IPS-15b (cell line): ENCODE data around the gene GPR83.
"Not testable (repeated sequence)": the region's sequence is repeated elsewhere in the genome, so short reads cannot be mapped to it uniquely, and the experiment has no call there.

Source experiments
- H3K27me3 ChIP-seq: one replicate; pipeline ENCODE4 v1.6.1; 2013; ENCODE audit warnings: low read length; ENCODE audit not compliant: control insufficient read depth, insufficient read depth
- H3K36me3 ChIP-seq: one replicate; pipeline ENCODE4 v1.6.1; 2013; ENCODE audit warnings: low read length; ENCODE audit not compliant: control insufficient read depth, insufficient read depth
- H3K4me1 ChIP-seq: one replicate; pipeline ENCODE4 v1.6.1; 2013; ENCODE audit warnings: mild to moderate bottlenecking, low read length; ENCODE audit not compliant: control insufficient read depth, insufficient read depth
- H3K4me3 ChIP-seq: one replicate; pipeline ENCODE4 v1.5.1; 2013; ENCODE audit warnings: low read depth, low read length
- H3K9ac ChIP-seq: one replicate; pipeline ENCODE4 v1.6.1; 2013; ENCODE audit warnings: low read depth, mild to moderate bottlenecking, low read length
- H3K9me3 ChIP-seq: one replicate; pipeline ENCODE4 v1.6.1; 2013; ENCODE audit warnings: mild to moderate bottlenecking, low read length; ENCODE audit not compliant: control insufficient read depth, insufficient read depth

The GPR83 gene

DNA sequence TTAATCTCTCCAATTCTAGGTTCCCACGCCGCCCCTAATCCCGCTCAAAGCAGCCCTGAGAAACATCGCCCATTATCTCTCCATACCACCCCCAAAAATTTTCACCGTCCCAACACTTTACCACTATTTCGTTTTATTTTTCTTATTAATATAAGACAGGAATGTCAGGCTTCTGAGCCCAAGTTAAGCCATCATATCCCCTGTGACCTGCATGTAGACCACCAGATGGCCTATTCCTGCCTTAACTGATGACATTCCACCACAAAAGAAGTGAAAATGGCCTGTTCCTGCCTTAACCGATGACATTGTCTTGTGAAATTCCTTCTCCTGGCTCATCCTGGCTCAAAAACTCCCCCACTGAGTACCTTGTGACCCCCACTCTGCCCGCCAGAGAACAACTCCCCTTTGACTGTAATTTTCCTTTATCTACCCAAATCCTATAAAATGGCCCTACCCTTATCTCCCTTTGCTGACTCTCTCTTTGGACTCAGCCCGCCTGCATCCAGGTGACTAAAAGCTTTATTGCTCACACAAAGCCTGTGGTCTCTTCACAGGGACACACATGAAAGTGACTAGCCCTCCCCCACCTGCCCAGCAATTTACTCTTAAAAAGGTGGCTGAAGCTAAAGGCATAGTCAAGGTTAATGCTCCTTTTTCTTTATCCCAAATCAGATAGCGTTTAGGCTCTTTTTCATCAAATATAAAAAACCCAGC, 50.2 kb downstream of the GPR83 start:
- H3K4me1 ChIP-seq, H3K36me3 ChIP-seq, H3K4me3 ChIP-seq, H3K9me3 ChIP-seq, H3K9ac ChIP-seq, H3K27me3 ChIP-seq: not testable (repeated sequence)

DNA sequence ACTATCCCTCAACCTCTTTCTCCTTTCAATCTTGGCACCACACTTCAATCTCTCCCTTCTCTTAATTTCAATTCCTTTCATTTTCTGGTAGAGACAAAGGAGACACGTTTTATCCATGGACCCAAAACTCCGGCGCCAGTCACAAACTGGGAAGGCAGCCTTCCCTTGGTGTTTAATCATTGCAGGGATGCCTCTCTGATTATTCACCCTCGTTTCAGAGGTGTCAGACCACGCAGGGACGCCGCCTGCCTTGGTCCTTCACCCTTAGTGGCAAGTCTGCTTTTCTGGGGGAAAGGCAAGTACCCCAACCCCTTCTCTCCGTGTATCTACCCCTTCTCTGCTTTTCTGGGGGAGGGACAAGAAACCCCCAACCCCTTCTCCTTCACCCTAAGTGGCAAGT, 54.9 kb downstream of the GPR83 start:
- not testable (repeated sequence) for H3K36me3 ChIP-seq, H3K9ac ChIP-seq, H3K9me3 ChIP-seq, H3K4me1 ChIP-seq, H3K27me3 ChIP-seq, H3K4me3 ChIP-seq

DNA sequence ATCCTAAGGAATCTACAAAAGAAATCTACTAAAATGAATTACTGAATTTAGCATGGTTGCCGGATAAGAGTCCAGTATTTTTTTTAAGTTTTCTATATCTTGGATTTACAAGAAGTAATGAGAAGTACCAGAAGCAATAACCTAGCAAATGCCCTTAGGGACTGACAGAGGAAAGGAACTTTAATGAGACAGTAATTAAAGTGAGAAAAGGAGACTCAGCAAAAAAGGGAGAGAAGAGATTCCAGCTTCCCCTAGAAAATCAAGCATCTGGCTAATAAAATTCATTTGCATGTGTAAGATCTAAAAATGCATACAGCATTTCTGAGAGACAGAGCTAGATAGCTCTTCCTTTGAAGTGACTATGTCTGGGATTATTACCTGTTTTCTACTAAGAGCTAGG, 57.7 kb downstream of the GPR83 start:
- Histone ChIP-seq H3K9me3 (peaks cover 6% of the 10 kb centered on the region), H3K4me1 (no peaks in the 10 kb centered on the region), H3K4me3 (no peak overlapping the region), H3K27me3 (no peaks in the 10 kb centered on the region), H3K9ac (no peak overlapping the region), H3K36me3 (no peaks in the 10 kb centered on the region)

DNA sequence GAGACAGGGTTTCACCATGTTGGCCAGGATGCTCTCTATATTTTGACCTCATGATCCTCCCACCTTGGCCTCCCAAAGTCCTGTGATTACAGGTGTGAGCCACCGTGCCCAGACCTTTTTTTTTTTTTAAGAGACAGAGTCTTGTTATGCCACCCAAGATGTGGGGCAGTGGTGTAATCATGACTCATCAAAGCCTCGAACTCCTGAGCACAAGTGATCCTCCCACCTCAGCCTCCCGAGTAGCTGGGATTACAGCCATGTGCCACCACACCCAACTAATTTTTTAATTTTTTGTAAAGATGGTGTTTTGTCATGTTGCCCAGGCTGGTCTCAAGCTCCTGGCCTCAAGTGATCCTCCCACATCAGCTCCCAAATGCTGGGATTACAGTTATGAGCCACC, 59.0 kb downstream of the GPR83 start:
- no peak overlapping the region for H3K4me3 ChIP-seq
- no peak overlapping the region for H3K9ac ChIP-seq
- peaks cover 6% of the 10 kb centered on the region for H3K9me3 ChIP-seq
- no peaks in the 10 kb centered on the region for H3K27me3 ChIP-seq
- no peaks in the 10 kb centered on the region for H3K36me3 ChIP-seq
- H3K4me1 ChIP-seq: no peaks in the 10 kb centered on the region

DNA sequence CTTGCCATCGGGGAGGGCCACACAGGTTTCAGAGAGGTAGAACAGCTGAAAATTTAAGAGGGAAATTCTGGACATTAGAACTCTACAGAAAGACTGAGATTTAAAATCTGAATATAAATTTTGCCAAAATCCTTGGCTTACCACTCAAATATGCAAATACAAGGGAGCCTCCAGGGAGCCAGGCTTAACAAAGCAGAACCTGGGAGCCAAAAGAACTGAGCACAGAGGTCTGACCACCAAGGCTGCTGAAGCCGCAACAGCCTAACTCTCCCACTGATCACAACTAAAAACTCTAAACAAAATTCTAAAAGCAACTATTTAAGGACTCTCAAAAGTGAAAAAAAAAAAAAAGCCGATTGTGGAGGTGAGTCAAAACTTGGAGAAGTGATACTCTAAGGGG, 62.6 kb downstream of the GPR83 start:
- no peaks in the 10 kb centered on the region for H3K27me3 ChIP-seq
- no peaks in the 10 kb centered on the region for H3K9me3 ChIP-seq
- H3K4me3 ChIP-seq: no peak overlapping the region
- H3K9ac ChIP-seq: no peak overlapping the region
- no peaks in the 10 kb centered on the region for H3K4me1 ChIP-seq
- H3K36me3 ChIP-seq: no peaks in the 10 kb centered on the region

DNA sequence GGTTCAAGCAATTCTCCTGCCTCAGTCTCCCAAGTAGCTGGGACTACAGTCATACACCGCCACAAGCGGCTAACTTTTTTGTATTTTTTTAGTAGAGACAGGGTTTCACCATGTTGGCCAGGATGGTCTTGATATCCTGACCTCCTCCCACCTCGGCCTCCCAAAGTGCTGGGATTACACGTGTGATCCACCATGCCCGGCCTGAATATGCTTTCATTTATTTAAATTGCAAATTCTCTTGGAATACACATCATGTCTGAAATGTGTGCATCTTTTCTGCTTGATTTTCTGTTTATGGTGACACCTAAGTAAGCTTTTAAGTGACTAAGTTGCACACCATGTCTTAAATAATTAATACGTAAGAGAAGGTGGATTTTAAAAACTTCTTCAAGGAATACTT, 65.2 kb downstream of the GPR83 start:
- no peaks in the 10 kb centered on the region for H3K9me3 ChIP-seq

DNA sequence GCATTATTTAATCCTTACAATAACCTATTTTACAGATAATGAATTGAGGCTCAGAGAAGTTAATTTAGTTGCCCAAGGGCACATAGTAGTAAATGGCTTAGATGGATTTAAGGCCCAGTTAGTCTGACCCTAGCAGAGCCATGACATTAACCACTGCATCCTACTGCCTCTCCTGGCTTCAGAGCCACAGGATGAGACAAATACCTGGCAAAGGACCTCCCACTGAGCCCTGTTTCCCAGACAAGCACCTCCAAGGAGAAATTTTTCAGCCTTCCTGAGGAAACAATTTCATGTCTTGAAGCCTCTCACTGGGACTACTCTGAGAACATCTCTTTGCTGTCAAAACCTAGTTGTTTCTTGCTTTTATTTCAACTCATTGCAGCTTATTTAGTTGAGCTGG, 68.4 kb downstream of the GPR83 start:
- no peaks in the 10 kb centered on the region for H3K36me3 ChIP-seq
- H3K9me3 ChIP-seq: no peaks in the 10 kb centered on the region
- no peaks in the 10 kb centered on the region for H3K4me1 ChIP-seq
- H3K27me3 ChIP-seq: no peaks in the 10 kb centered on the region
- no peak overlapping the region for H3K4me3 ChIP-seq
- H3K9ac ChIP-seq: no peak overlapping the region

More for the DNA sequence above, 65.2 kb downstream of the GPR83 start:
- no peaks in the 10 kb centered on the region for H3K27me3 ChIP-seq
- H3K36me3 ChIP-seq: no peaks in the 10 kb centered on the region
- no peaks in the 10 kb centered on the region for H3K4me1 ChIP-seq
- no peak overlapping the region for H3K4me3 ChIP-seq
- H3K9ac ChIP-seq: no peak overlapping the region

DNA sequence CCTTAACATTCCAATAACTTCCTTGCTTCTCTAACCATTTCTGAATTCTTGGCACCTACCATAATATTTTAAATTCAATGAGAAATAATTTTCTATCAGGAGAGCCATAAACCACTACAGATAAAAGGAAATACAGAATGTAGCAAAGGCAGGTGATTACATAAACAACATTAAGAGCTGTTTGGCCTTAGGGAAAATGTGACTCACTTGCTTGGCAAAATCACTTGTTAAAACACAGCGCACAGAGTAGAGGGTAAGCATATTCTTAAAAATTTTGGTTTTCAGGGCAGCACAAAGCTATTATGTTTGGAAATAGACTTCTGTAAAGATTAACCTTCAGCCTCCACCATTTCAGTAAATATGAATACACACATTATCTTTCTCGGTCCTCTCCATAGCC, 70.4 kb downstream of the GPR83 start:
- Histone ChIP-seq H3K4me3 (no peak overlapping the region), H3K9ac (no peak overlapping the region), H3K9me3 (no peaks in the 10 kb centered on the region), H3K36me3 (no peaks in the 10 kb centered on the region), H3K27me3 (peaks cover 2% of the 10 kb centered on the region), H3K4me1 (no peaks in the 10 kb centered on the region)

DNA sequence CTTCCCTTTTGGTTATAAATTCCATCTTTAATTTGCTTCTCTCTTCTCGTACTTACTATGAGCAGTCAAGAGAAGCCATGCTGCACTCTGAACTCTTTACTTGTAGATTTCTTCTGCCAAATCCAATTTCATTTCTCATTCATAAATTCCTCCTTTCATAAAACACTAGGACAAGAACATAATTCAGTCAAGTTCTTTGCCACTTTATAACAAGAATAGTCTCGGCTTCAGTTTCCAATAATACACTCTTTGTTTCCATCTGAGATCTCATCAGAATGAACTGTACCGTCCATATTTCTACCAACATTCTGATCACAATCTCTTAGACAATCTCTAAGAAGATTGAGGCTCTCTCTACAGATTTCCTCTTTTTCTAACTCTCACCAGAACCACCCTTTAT, 71.7 kb downstream of the GPR83 start:
- H3K4me1 ChIP-seq: no peaks in the 10 kb centered on the region
- H3K9ac ChIP-seq: no peak overlapping the region
- no peaks in the 10 kb centered on the region for H3K36me3 ChIP-seq
- no peak overlapping the region for H3K4me3 ChIP-seq
- no peaks in the 10 kb centered on the region for H3K9me3 ChIP-seq
- H3K27me3 ChIP-seq: peaks cover 2% of the 10 kb centered on the region

DNA sequence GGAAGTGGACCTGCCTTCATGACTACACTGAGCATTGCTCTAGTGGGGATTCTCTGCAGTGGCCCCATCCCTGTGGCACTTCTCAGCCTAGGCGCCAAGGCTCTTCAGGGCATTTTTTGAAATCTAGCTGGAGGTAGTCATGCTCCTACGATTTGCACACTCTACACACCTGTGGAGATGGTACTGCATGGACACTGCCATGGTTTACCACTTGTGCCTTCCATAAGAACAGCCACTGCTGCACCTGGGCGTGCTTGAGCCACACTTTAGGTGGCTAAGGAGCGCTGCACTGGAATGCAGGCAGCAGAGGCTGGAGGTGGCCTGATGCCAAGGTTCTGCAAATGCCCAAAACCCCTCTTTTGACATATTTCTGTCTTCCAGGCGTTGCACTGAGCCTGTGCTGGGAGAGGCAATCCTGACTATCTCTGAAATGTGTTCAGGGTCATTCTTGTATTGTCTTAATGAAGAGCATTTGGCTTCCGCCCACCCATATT, 72.6 kb downstream of the GPR83 start:
- H3K36me3 ChIP-seq: no peaks in the 10 kb centered on the region
- H3K27me3 ChIP-seq: peaks cover 2% of the 10 kb centered on the region
- no peak overlapping the region for H3K4me3 ChIP-seq
- no peak overlapping the region for H3K9ac ChIP-seq
- no peaks in the 10 kb centered on the region for H3K9me3 ChIP-seq
- H3K4me1 ChIP-seq: no peaks in the 10 kb centered on the region
